Ectodermal cell (in vitro differentiated cells): ENCODE data around the gene ZNF341.
"Not testable (repeated sequence)": the region's sequence is repeated elsewhere in the genome, so short reads cannot be mapped to it uniquely, and the experiment has no call there.

Experiments used
- H3K27ac ChIP-seq: 2 replicates; pipeline ENCODE4 v1.7.0; 2013; ENCODE audit warnings: mild to moderate bottlenecking, low read depth, low read length; ENCODE audit not compliant: insufficient read depth, poor library complexity, severe bottlenecking
- H3K27me3 ChIP-seq: 2 replicates; pipeline ENCODE4 v1.7.0; 2013; ENCODE audit warnings: mild to moderate bottlenecking, low read length; ENCODE audit not compliant: insufficient read depth, control insufficient read depth, poor library complexity, severe bottlenecking
- H3K36me3 ChIP-seq: one replicate; pipeline ENCODE4 v1.7.0; 2013; ENCODE audit warnings: low read length; ENCODE audit not compliant: control insufficient read depth, insufficient read depth
- H3K4me1 ChIP-seq: one replicate; pipeline ENCODE4 v1.7.0; 2013; ENCODE audit warnings: low read length; ENCODE audit not compliant: control insufficient read depth, insufficient read depth
- H3K4me3 ChIP-seq: 2 replicates; pipeline ENCODE4 v1.7.0; 2013; ENCODE audit warnings: low read depth, low read length, control low read depth; ENCODE audit not compliant: insufficient read depth
- H3K9me3 ChIP-seq: 2 replicates; pipeline ENCODE4 v1.7.0; 2013; ENCODE audit warnings: mild to moderate bottlenecking, low read length, moderate library complexity; ENCODE audit not compliant: control insufficient read depth
- WGBS, 2 experiments: methylation state at CpG; one replicate each; pipeline ENCODE4 v1.1.7; 2013; ENCODE audit warnings: missing lambda C conversion rate in 2 of 2; 5-methylcytosine and 5-hydroxymethylcytosine counted together

ZNF341 gene

GRCh38 chr20:33785503-33785902 lies 53.7 kb downstream of the ZNF341 start:
- no peaks in the 10 kb centered on the region for H3K4me1 ChIP-seq
- H3K36me3 ChIP-seq, result no peaks in the 10 kb centered on the region
- 93 to 95% methylated on average over 5 of the region's 5 CpGs for WGBS, 2 experiments
- H3K9me3 ChIP-seq, result no peaks in the 10 kb centered on the region
- H3K4me3 ChIP-seq, result no peak overlapping the region
- no peaks in the 10 kb centered on the region for H3K27me3 ChIP-seq
- H3K27ac ChIP-seq, result no peak overlapping the region

- H3K4me3 ChIP-seq, result no peak overlapping the region
- H3K27me3 ChIP-seq, result no peaks in the 10 kb centered on the region
- 89 to 94% methylated on average over 9 of the region's 9 CpGs for WGBS, 2 experiments
- no peaks in the 10 kb centered on the region for H3K36me3 ChIP-seq
- H3K9me3 ChIP-seq, result no peaks in the 10 kb centered on the region
- H3K4me1 ChIP-seq, result no peaks in the 10 kb centered on the region
- H3K27ac ChIP-seq, result no peak overlapping the region
Observed at GRCh38 chr20:33787253-33787891, 55.6 kb downstream of the ZNF341 start.

DNA sequence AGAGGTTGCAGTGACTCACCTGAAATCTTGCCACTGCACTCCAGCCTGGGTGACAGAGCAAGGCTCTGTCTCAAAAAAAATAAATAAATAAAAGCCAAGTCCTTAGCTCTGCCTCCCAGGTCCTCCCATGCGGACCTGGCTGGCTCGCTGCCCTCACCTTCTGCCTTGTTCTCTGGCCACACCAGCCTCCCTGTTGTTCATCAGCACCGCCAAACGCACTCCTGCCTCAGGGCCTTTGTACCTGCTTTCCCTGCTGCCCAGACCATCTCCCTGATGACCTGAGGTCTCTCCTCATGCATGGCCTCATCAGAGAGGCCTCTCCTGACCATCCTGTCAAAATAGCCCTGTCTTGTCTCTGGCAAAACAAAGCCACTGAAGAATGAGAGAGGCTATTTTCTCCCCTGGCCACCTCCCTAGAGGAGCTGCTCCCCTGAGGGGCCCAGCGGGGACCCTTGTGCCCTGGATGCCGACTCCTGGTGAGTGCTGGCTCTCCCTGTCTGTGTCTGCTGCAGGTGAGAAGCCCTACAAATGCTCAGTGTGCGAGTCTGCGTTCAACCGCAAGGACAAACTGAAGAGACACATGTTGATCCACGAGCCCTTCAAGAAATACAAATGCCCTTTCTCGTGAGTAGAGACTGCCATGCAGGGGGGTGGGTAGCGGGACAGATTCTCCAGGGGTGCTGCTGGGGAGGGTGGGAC lies 56.7 kb downstream of the ZNF341 start:
- 91 to 92% methylated on average over 12 of the region's 12 CpGs for WGBS, 2 experiments

GRCh38 chr20:33789109-33789857 lies 57.5 kb downstream of the ZNF341 start:
- no peak overlapping the region for H3K27ac ChIP-seq
- no peaks in the 10 kb centered on the region for H3K36me3 ChIP-seq
- H3K4me1 ChIP-seq, result no peaks in the 10 kb centered on the region
- H3K27me3 ChIP-seq, result no peaks in the 10 kb centered on the region
- no peaks in the 10 kb centered on the region for H3K9me3 ChIP-seq
- H3K4me3 ChIP-seq, result no peak overlapping the region
- 93 to 94% methylated on average over 11 of the region's 11 CpGs for WGBS, 2 experiments

More for the DNA sequence above, 56.7 kb downstream of the ZNF341 start:
- H3K27me3 ChIP-seq, result no peaks in the 10 kb centered on the region
- H3K4me1 ChIP-seq, result no peaks in the 10 kb centered on the region
- H3K27ac ChIP-seq, result no peak overlapping the region
- no peaks in the 10 kb centered on the region for H3K36me3 ChIP-seq
- H3K4me3 ChIP-seq, result no peak overlapping the region
- H3K9me3 ChIP-seq, result no peaks in the 10 kb centered on the region

- H3K27me3 ChIP-seq, result no peaks in the 10 kb centered on the region
- no peaks in the 10 kb centered on the region for H3K4me1 ChIP-seq
- H3K9me3 ChIP-seq, result no peaks in the 10 kb centered on the region
- 86 to 91% methylated on average over 4 to 5 of the region's 5 CpGs for WGBS, 2 experiments
- no peak overlapping the region for H3K4me3 ChIP-seq
- H3K27ac ChIP-seq, result no peak overlapping the region
- no peaks in the 10 kb centered on the region for H3K36me3 ChIP-seq
Observed at GRCh38 chr20:33789858-33790182, 58.0 kb downstream of the ZNF341 start.

- H3K4me1 ChIP-seq, result no peaks in the 10 kb centered on the region
- H3K27me3 ChIP-seq, result no peaks in the 10 kb centered on the region
- no peak overlapping the region for H3K4me3 ChIP-seq
- no peaks in the 10 kb centered on the region for H3K36me3 ChIP-seq
- 93 to 94% methylated on average over 11 of the region's 11 CpGs for WGBS, 2 experiments
- no peaks in the 10 kb centered on the region for H3K9me3 ChIP-seq
- H3K27ac ChIP-seq, result no peak overlapping the region
Observed at GRCh38 chr20:33790566-33790965, 58.8 kb downstream of the ZNF341 start.

- Histone ChIP-seq H3K27ac (no peak overlapping the region), H3K27me3 (no peaks in the 10 kb centered on the region)
Observed at GRCh38 chr20:33791021-33791420, 59.2 kb downstream of the ZNF341 start.

GRCh38 chr20:33791540-33791939 lies 59.7 kb downstream of the ZNF341 start:
- no peak overlapping the region for H3K4me3 ChIP-seq
- H3K4me1 ChIP-seq, result no peaks in the 10 kb centered on the region
- 93 to 94% methylated on average over 9 of the region's 9 CpGs for WGBS, 2 experiments
- H3K36me3 ChIP-seq, result no peaks in the 10 kb centered on the region
- no peaks in the 10 kb centered on the region for H3K9me3 ChIP-seq
- no peaks in the 10 kb centered on the region for H3K27me3 ChIP-seq
- H3K27ac ChIP-seq, result no peak overlapping the region

More at GRCh38 chr20:33791021-33791420, 59.2 kb downstream of the ZNF341 start:
- no peaks in the 10 kb centered on the region for H3K36me3 ChIP-seq
- no peaks in the 10 kb centered on the region for H3K4me1 ChIP-seq
- H3K4me3 ChIP-seq, result no peak overlapping the region
- 96 to 97% methylated on average over 31 of the region's 31 CpGs for WGBS, 2 experiments
- H3K9me3 ChIP-seq, result no peaks in the 10 kb centered on the region

DNA sequence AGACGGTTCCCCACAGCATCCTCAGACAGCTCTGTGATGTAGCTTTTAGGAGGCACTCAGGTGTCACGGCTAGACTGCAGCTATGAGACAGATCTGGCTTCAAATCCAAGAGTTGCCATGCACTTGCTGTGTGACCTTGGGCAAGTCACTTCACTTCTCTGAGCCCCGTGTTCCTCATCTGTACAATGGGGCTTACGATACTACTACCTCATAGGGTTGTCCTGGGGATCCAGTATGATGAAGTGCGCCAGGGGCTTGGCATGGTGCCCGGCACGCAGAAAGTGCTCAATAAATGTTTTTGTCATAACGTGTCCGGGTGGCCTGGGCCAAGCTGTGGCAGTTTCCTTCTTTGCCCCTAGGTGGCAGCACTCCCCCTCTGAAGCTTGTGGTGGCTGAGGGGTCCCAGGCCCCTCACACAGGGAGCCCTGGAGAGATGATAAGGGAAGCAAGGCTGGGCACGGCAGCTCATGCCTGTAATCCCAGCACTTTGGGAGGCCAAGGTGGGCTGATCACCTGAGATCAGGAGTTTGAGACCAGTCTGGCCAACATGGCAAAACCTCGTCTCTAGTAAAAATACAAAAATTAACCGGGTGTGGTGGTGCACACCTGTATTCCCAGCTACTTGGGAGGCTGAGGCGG lies 60.3 kb downstream of the ZNF341 start:
- H3K36me3 ChIP-seq, result no peaks in the 10 kb centered on the region
- H3K4me1 ChIP-seq, result no peaks in the 10 kb centered on the region
- H3K4me3 ChIP-seq, result no peak overlapping the region
- no peak overlapping the region for H3K27ac ChIP-seq
- 81 to 84% methylated on average over 13 of the region's 13 CpGs for WGBS, 2 experiments
- no peaks in the 10 kb centered on the region for H3K9me3 ChIP-seq
- H3K27me3 ChIP-seq, result no peaks in the 10 kb centered on the region

DNA sequence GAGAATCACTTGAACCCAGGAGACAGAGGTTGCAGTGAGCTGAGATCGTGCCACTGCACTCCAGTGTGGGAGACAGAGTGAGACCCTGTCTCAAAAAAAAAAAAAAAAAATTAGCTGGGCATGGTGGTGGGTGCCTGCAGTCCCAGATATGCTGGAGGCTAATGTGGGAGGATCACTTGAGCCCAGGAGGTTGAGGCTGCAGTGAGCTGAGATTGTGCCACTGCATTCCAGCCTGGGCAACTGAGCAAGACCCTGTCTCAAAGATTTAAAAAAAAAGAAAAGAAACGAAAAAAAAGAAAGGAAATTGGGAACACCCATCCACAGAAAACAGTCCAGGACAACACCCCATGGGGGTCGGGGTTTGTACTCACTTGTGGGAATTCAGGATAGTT lies 60.8 kb downstream of the ZNF341 start:
- H3K9me3 ChIP-seq, H3K27me3 ChIP-seq, H3K36me3 ChIP-seq, H3K4me3 ChIP-seq, H3K27ac ChIP-seq, H3K4me1 ChIP-seq: not testable (repeated sequence)
- WGBS, 2 experiments, result 89% methylated on average over 3 of the region's 3 CpGs
